NCI-H1105 (cell line): ENCODE data around the gene SMYD1.

Experiments
- DNase-seq: peaks from one replicate; lab custom pipeline; 2025; lab: John Stamatoyannopoulos, UW

The SMYD1 gene

GRCh38 chr2:88088999-88089398 is 21.4 kb downstream of the SMYD1 start:
- DNase-seq, result no peak

DNA sequence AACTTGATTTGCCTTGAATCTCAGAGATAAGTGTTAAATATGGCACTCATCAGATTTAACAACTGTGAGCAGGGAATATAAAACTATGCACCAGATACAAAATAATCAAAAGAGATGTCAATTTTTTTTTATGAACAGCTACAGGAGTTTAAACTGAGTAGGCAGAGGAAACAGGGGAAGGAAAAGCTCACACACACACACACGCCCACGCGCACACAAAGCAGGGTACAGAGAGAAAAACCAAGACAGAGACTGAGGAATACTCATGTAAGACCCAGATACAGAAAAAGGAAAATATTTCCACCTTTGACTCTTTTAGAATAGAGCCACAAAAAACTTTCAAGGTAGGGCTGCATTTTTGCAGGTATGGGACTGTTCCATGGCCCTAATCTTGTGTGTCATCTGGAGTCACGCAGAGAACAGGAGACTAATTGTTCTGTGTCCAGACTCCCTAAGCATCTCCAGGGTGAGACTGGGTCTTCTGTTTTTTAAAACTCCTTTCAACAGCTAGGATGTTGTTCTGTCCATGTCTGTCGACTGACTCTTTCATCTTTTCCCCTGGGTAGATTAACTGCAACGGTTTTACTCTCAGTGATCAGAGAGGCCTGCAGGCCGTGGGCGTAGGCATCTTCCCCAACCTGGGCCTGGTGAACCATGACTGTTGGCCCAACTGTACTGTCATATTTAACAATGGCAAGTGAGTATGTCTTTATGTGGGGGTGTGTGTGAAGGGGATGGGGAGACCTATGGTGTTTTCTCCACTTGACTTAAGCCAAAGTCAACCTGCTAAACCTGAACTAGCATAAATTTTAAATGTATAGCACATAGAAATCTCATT is 23.0 kb downstream of the SMYD1 start:
- no peak for DNase-seq

DNA sequence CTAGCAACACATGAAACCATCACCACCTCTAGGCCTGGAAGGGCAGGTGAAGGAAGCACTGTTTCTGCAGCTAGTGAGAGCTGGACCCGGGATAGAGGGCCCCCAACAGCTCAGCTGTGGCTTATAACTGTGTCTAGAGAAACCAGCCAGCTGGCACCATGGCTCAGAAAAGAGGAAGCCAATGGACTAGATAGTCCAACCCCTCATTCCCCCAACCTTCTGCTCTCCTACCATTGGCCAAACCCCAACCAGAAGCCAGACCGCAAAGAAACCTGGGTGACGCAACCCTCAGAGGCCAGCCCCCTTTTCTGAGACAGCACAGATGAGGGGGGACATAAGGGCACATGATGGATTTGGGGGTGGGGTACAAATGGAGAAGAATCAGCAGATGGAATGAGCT is 24.3 kb downstream of the SMYD1 start:
- no peak for DNase-seq

GRCh38 chr2:88092773-88093172 is 25.1 kb downstream of the SMYD1 start:
- no peak for DNase-seq

DNA sequence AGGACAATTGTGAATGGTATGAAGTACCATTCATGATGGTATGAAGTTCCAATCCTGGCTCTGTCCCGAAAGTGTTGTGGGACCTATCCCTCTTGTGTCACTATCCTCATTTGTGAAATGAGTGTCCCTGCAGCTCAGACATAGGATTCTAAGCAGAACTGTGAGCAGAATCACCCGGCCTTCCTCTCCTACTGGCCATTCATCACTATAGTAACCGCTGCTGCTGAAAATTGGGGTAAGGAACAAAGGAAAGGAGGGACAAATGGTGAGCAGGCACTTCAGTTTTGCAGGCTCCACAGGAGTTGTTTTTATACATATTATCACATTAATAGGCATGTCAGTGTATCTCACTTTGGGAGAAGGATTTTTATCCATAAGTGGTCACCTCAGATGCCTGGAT is 27.4 kb downstream of the SMYD1 start:
- no peak for DNase-seq

DNA sequence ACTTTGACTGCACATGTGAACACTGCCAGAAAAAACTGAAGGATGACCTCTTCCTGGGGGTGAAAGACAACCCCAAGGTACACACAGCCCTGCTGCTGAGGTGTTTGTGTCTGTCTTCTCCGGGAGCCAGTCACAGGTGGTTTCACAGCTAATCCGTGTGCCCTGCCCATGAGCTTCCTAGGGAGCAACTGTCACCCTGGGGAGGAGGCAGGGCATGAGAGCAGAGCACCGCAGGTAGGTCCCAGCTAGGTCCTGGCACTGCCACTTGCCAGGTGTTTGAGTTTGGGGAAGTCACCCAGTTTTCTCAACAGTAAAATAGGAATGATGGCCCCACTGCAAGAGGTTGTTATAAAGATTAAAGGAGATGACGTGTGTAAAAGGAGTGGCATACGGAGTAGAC is 29.1 kb downstream of the SMYD1 start:
- no peak for DNase-seq

DNA sequence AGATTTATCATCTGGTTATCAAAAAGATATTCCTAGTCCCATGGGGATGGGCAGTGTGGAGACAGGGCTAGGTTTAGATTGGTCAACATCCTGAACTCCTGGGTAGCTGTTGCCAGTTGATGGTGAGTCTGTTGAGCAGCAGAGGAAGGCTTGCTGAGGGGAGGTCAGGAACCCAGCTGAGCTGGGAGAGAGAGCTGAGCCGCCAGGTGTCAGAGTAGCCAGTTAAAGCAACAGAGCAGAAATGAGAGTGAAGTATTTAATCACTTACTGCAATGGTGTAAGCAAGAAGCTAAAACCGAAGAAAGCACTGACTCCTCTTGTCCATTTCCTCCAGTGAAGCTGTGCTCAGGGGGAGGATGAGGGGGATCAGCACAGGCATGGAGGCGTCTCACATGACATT is 29.6 kb downstream of the SMYD1 start:
- DNase-seq, result no peak

DNA sequence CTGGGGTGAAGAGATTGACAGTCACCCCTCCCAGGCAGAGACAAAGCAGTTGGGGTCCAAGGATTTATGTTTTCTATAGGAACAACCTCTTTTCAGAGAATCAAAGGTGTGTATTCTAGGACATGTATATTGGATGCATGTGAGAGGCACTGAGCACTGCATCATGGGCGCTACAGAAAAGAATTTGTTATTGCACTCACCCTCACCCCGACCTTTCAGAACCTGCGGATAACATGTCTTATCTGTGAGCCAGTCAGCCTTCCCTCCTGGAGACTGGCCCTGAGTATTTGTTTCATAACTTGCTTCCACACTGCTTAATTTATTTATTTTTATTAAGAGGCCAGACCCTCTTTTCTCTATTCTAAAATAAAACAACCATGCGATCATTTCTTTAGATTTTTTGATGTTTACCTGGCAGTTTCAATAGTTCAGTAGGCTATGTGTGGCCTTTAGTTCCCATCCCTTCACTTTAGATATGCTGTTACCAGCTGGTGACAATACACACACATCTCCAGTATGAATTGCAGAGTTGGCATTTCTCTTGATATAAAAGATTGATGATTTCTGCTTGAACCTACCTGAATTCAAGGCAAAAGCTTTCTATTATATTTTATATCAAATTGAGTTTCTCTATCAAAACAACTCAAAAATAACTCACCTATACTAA is 30.4 kb downstream of the SMYD1 start:
- DNase-seq, result no peak

DNA sequence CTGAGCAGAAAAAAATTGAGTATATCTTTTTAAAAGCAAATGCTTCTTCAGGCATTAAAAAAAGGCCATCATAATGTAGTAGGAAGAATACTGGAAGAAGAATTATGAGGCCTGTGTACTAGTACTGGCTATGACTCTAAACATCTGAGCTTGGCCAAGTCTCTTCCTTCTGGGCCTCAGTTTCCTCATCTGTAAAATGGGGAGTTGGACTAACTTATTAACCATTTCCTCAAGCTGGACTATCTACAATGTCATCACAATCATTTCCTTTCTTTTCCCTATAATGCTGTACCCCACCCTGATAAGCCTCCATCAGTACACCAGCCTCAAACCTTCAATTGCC is 30.9 kb downstream of the SMYD1 start:
- DNase-seq, result no peak

DNA sequence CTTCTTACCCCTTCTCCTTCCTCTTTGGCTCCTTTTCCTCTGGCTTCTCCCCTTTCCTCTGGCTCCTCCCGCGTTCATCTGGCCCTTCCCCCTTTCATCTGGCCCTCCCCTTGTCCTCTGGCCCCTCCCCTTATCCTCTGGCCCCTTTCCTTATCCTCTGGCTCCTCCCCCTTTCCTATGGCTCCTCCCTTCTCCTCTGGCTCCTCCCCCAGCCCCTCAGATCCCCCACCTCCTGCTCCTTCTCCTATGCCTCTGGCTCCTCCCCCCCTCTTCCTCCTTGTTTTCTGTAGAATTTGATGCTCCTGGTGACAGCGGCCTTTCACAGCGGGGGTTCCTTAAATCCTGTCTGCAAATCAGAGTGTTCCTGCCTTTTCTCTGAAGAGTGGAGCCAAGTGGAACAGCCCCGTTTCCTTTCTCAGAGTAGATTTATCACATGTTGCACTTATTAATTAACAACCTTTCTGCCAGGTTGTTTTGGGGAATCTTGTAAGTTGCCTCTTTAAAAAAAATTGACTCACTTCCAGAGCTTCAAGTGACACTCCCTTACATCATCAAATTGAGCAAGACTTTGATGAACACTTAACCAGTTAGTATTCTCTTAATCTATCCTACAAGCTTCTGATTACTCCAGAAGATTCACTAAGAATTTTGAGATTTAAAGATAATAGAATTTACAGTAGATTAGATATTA is 32.3 kb downstream of the SMYD1 start:
- DNase-seq, result no peak

- no peak for DNase-seq
These were observed 32.8 kb downstream of the SMYD1 start for GRCh38 chr2:88100489-88100858.

DNA sequence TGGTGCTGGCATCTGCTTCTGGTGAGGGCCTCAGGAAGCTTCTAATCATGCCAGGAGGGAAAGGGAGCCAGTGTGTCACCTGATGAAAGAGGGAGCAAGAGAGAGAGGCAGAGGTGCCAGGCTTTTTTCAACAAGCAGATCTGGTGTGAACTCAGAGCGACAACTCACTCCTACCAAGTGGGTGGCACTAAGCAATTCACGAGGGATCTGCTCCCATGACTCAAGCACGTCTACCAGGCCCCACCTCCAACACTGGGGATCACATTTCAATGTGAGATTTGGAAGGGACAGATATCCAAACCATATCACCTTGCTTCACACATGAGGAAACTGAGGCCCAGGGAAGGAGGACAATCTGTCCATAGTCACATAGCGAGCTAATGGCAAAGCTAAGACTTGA is 41.2 kb downstream of the SMYD1 start:
- no peak for DNase-seq

GRCh38 chr2:88110830-88111229 is 43.2 kb downstream of the SMYD1 start:
- DNase-seq, result no peak

DNA sequence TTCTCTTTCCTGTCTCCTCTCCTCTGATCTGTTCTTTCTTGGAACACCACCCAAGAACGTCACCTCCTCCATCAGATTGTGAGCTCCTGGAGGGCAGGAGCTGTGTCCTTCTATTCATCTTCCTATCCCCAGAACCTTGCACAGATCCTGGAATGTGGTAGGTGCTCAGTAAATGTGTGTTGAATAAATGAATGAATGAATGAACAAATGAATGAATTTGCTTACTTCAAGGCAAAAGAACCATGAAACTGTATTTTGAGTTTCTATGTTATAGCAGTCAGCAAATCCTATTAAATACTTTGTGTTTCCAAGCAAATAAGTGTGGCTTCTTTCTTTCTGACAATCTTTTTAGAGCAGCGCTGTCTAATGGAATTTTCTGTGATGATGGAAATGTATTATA is 45.4 kb downstream of the SMYD1 start:
- no peak for DNase-seq

- DNase-seq, result no peak
These were observed 47.3 kb downstream of the SMYD1 start for GRCh38 chr2:88114889-88115288.

DNA sequence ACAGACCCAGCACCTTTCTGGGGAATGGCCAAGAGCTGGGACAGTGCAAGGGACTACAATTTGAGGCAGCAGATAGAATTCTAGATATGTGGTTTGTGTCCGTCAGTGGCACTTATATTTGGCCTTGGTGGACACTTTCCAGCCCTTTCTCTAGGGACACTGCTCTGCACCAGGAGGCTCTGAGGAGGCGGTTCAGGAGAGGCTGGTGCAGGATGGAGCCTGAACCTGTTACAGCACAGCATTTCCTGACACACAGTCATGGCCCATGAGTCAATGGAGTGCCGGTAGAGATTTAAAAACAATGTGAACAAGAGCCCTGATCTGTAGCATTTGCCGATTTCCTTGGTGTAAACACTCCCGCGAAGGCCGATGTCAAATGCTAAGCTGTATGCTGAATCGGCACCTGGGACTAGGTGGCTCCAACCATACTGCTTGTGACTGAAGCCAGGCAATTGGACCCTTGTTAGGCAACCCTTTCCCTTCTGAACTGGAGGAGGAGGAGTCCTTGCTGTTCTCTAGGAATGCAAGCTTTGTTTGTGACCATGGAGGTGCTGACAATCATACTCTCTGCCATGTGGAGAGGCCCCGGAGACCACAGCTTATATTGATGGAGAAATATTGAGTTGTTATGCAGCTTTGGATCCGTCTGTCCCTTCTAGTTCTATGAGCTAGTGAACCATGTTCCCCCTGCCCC is 48.3 kb downstream of the SMYD1 start:
- no peak for DNase-seq

DNA sequence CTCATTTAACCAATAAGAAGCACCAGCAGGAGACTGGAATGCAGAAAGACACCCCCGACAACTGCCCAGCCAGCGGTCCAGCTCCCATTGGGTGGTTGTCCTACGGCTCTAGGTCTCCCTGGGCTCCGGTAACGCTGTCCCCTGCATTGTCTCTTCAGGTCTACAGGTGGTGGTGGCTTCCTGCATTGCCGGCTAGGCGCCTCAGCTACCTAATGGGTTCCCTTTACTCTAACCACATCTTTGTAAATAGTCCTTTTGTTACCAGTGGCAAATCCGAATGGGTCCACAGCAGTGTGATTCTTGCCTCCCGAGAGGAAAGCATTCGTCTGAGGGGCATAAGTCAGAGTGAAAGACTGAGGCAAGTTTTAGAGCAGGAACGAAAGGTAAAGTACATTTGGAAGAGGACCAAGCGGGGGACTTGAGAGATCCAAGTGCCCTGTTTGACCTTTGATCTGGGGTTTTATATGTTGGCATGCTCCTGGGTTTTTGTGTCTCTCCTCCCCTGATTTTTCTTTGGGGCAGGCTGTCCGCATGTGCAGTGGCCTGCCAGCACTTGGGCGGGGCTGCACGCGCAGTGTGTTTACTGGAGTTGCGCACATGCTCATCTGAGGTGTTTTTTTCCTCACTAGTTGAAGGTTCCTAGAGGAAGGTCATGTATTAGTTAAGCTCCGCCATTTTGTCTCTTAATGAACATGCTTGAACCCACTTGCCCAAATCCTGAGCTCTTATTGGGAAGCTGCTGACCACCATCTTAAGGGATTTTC is 49.2 kb downstream of the SMYD1 start:
- no peak for DNase-seq

- no peak for DNase-seq
These were observed 50.3 kb downstream of the SMYD1 start for GRCh38 chr2:88117973-88118372.

DNA sequence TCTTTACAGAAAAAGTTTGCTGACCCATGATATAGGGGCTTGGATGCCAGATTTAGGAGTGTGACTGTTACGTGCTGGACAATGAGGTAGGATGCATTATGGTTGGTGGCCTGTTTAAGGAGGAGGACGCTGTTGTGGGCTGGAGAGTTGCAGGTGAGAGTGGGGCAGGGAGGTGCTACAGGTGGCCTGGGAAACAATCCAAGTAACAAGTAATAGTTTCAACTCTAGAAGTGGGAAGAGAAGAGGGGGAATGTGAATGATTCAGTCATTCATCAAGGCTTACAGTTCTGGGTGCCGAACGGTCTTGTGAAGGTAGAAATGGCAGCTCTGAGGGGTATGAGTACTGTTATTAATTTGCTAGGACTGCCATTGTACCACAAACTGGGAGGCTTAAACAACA is 54.1 kb downstream of the SMYD1 start:
- no peak for DNase-seq

DNA sequence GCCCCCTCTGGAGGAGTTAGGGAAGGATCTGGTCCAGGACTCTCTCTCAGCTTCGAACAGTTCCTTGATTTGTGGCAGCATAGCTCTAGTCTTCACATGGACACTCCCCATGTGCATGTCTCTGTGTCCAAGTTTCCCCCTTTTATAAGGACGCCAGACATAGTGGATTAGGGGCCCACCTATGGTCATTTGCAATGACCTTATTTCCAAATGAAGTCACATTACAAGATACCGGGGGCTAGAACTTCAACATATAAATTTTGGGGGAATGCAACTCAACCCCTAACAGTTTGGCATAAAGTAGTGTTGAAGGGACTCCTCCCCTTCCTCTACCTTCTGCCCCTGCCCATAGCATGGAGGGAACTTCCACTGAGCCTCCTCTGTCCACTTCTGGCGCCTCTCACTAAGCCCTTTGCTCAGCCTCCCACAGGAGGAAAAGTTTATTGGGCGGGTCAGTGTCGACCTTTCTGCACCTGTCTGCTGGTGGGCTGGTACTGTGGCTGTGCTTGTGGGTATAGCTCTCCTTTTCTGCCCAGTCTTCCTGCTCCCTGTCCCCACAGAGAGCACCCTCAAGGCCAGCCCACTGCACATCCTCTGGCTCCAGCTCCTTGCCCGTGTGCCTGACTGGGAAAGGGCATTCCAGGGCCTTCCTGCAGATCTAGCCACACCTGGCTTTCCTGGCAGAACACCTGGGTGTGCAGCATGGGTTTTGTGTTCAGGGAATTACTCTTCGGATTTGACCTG is 54.7 kb downstream of the SMYD1 start:
- DNase-seq, result no peak
